ENCODE measurements around the gene ZNF77. TPM values are rescaled to one million over a fixed set of nuclear protein-coding genes. Genes with fewer than 3 reads are reported as not detected.

Gene ZNF77
- total and polyA plus RNA-seq, 10 of the 15 experiments (the other 5 are each of a cell fraction or from before 2014, with no cell fraction given) = 1.9 to 4.7 (median 3.0) TPM

GRCh38 chr19:2981898-2982297 is 37.1 kb upstream of the ZNF77 start:
- ATAC-seq (no peak), FAIRE-seq (no peak), DNase-seq (ENCODE audit: low read depth, low spot score) (no peak)
- Histone ChIP-seq H3K9ac (ENCODE audit: control insufficient read depth, insufficient read depth, low read length) (no peak overlapping the region), H3K4me3 (no peak overlapping the region), H3K27me3 (replicated peaks in 1 of 2; ENCODE audit: control insufficient read depth in 2 of 2, insufficient read depth in 2 of 2, low read length in 1 of 2) (no peaks in the 10 kb centered on the region; a peak in 2 of 4 replicates), H4K20me1 (ENCODE audit: control insufficient read depth, insufficient read depth) (no peaks in the 10 kb centered on the region), H3K4me1 (ENCODE audit: control insufficient read depth, insufficient read depth, low read length) (peaks cover 11% of the 10 kb centered on the region; the same call in 1 of the 2 replicates), H3K9me3 (replicated peaks; ENCODE audit: control insufficient read depth, insufficient read depth, low read length) (no peaks in the 10 kb centered on the region), H3K36me3 (ENCODE audit: control insufficient read depth in 2 of 2, insufficient read depth in 2 of 2, low read length in 1 of 2) (no peaks in the 10 kb centered on the region), H3K4me2 (ENCODE audit: control insufficient read depth, insufficient read depth) (no peak overlapping the region), H3K79me2 (ENCODE audit: control insufficient read depth, insufficient read depth, low read length) (no peaks in the 10 kb centered on the region), H3K27ac (ENCODE audit: control insufficient read depth, insufficient read depth) (no peak overlapping the region), H2AFZ (ENCODE audit: control insufficient read depth, low read depth, low read length) (no peak overlapping the region)
- CTCF ChIA-PET = no interaction called here
- SMC1A ChIA-PET (ENCODE audit: uncharacterized antibody, unreplicated experiment) = interaction anchor here (0.6 to 1.5 kb wide), 2 partner anchors 54 to 189 kb away, joined by 3 read pairs; no protein-coding TSS in a partner anchor
- POLR2A ChIA-PET = interaction anchor here (0.5 to 0.7 kb wide), 3 partner anchors 81 to 389 kb away, joined by 3 to 9 read pairs (median 3); partner anchors contain the start of gene ZNF57
- BruUV-seq (replicated peaks) = no TSS peak
- RAD21 ChIA-PET (ENCODE audit: unreplicated experiment) = no interaction called here
- in situ Hi-C loops (cut with MboI) (no loop called here), intact Hi-C loops (cut with micrococcal nuclease; ENCODE audit: unreplicated experiment) (no loop called here)
- 90% methylated on average over 3 of the region's 5 CpGs for WGBS (ENCODE audit: insufficient coverage, insufficient replicate concordance, low lambda C conversion rate, missing lambda C conversion rate)
- no peak for TF ChIP-seq ESRRA (IDR thresholded peaks at IDR 0.05; ENCODE audit: low read length)
- TF ChIP-seq FOXK2 (IDR thresholded peaks at IDR 0.05) = no peak
- no peak for TF ChIP-seq CREM (IDR thresholded peaks at IDR 0.05; ENCODE audit: low read depth)
- TF ChIP-seq BACH1 (IDR thresholded peaks at IDR 0.05; ENCODE audit: borderline replicate concordance) = no peak
- TF ChIP-seq RUNX3 (IDR thresholded peaks at IDR 0.05; ENCODE audit: low read length) = no peak
- TF ChIP-seq SMAD5 (IDR thresholded peaks at IDR 0.05; ENCODE audit: low read depth) = no peak
- TF ChIP-seq BMI1 (IDR thresholded peaks at IDR 0.05; ENCODE audit: borderline replicate concordance) = no peak
- no peak for TF ChIP-seq MAX (IDR thresholded peaks at IDR 0.05; ENCODE audit: low read depth, low read length)
- no peak for TF ChIP-seq NFYB (IDR thresholded peaks at IDR 0.05; ENCODE audit: insufficient read depth, low read depth, low read length)
- TF ChIP-seq SREBF1 (IDR thresholded peaks at IDR 0.05; ENCODE audit: low read length) = no peak
- no peak for TF ChIP-seq CHD1 (IDR thresholded peaks at IDR 0.05; ENCODE audit: low read depth, low read length)
- TF ChIP-seq RELA (IDR thresholded peaks at IDR 0.05; ENCODE audit: borderline replicate concordance, partially characterized antibody) = no peak

Data from GM12878 (cell line).